TTC549 (cell line): ENCODE data around the gene FSIP1.

Experiments
- FAIRE-seq: peaks from 2 replicates; lab custom pipeline; 2012; peaks lifted over from hg19 to GRCh38; lab: Jason Lieb, UNC

The FSIP1 gene

DNA sequence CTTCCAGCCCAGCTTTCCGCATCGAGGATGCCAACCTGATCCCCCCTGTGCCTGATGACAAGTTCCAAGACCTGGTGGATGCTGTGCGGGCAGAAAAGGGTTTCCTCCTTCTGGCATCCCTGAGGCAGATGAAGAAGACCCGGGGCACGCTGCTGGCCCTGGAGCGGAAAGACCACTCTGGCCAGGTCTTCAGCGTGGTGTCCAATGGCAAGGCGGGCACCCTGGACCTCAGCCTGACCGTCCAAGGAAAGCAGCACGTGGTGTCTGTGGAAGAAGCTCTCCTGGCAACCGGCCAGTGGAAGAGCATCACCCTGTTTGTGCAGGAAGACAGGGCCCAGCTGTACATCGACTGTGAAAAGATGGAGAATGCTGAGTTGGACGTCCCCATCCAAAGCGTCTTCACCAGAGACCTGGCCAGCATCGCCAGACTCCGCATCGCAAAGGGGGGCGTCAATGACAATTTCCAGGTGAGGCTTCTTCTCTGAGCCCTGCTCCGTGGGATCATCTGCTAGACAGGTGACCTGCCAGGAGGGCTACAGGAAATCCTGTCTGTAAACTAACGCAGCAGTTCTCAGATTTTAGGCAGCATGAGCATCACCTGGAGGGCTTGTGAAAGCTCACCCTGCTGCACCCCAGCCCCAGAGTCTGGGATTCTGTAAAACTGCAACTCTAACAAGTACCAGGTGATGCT lies 200.2 kb downstream of the FSIP1 start:
- no peak for FAIRE-seq

DNA sequence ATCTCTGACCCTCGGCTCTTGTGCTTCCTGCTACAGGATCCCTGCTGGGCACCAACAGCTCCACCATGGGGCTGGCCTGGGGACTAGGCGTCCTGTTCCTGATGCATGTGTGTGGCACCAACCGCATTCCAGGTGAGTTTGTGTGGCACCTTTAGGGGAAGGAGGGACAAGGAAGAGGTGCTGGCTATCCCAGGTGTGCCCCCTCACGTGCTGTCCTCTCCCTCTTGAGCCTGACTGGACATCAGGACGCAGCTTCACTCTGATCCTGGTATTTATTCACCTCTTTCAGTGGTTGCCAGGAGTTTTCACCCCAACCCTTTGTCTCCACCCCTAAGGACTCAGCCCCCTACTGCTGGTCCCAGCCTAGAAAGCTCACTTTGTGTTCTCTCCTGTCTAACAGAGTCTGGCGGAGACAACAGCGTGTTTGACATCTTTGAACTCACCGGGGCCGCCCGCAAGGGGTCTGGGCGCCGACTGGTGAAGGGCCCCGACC lies 200.8 kb downstream of the FSIP1 start:
- no peak for FAIRE-seq

DNA sequence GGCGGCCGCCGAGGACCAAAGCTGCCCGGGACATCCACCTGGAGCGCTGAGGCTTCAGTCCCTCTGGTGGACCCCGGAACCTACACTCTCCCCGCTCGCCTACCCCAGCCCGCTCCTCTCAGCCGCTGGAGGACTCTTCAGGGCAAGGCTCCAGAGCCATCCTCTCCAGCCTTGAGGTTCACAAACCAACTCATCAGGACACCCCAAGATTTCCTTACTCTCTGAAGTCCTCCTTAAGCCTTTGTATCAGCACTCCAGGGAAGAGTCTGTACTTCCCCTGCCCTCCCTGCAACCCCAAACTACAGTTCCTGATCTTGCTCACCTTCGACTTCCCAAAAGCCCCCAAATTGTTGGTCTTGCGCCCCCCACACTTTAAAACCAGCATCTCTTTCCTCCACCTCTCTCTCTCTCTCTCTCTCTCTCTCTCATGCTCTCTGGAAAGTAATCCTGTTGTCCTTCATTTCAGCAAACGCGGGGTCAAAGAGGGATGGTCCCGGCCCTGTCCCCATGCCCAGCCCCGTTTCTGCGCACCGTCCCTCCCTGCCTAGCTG lies 201.3 kb downstream of the FSIP1 start:
- FAIRE-seq: no peak

DNA sequence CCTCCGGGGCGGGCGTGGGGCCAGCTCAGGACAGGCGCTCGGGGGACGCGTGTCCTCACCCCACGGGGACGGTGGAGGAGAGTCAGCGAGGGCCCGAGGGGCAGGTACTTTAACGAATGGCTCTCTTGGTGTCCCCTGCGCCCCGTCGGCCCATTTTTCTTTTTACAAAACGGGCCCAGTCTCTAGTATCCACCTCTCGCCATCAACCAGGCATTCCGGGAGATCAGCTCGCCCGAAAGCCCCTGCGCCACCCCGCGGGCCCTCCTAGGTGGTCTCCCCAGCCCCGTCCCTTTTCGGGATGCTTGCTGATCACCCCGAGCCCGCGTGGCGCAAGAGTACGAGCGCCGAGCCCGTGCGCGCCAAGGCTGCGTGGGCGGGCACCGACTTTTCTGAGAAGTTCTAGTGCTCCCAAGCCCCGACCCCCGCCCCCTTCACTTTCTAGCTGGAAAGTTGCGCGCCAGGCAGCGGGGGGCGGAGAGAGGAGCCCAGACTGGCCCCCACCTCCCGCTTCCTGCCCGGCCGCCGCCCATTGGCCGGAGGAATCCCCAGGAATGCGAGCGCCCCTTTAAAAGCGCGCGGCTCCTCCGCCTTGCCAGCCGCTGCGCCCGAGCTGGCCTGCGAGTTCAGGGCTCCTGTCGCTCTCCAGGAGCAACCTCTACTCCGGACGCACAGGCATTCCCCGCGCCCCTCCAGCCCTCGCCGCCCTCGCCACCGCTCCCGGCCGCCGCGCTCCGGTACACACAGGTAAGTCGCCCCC lies 202.0 kb downstream of the FSIP1 start, which contains the start of gene THBS1:
TSS of gene THBS1 (plus strand) at position 595 of the 757 bp plus-strand sequence. CDS start 779 bp downstream, outside the sequence.
- no peak for FAIRE-seq

- no peak for FAIRE-seq
These were observed 202.5 kb downstream of the FSIP1 start for GRCh38 chr15:39580117-39580484.

- FAIRE-seq: no peak
These were observed 203.0 kb downstream of the FSIP1 start for GRCh38 chr15:39579487-39580116.

DNA sequence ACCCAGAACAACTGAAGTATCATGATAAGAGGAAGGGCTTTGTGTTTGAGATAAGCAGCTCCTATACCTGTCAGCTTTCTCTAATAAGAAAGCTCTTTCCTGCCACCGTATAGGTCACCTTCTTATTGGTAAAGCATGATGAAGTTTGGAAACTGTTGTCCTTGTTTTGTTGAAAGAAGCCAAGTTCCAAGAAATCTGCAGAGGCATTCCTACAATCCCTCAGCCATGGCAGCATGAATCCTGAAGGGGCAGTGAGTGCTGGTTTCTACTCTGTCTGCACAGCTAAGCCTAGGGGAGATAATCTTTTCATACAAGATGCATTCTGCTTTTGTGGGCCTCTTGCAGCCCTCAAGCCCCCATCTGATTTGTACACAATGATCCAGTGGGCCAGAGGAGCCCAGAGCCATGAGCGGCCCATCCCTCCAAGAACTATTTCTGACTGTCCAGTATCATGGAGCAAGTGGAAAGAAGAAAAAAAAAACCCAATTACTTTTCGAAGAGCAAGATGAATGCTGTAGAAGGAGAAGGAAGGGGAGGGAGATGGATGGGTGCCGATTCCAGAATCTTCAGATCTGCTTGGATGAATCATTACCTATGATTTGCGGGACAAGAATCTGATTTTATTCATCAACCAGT lies 203.7 kb downstream of the FSIP1 start:
- FAIRE-seq: no peak

- FAIRE-seq: no peak
These were observed 207.5 kb downstream of the FSIP1 start for GRCh38 chr15:39575180-39575579.

GRCh38 chr15:39574427-39574826 lies 208.2 kb downstream of the FSIP1 start:
- no peak for FAIRE-seq

DNA sequence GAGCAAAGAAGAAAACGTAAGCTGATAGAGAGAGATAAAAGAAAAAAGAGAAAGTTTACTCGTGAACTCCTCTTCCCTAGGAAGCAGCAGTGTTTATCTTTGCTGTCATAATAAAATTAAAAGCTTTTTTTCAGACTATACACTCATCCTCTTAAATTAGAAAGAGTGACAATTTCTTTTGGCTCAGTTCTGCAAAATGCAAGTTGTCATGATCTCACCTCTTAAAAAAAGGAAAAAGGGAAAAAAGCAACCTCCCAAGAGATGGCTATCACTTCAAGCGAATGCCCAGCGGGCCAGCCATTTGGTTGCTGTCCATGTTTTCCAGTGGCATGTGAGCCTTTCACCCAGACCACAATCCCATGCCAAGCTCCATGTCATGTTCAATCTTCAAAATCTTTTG lies 208.8 kb downstream of the FSIP1 start:
- no peak for FAIRE-seq

GRCh38 chr15:39573287-39573686 lies 209.4 kb downstream of the FSIP1 start:
- FAIRE-seq: no peak

GRCh38 chr15:39565851-39566250 lies 216.8 kb downstream of the FSIP1 start:
- no peak for FAIRE-seq

DNA sequence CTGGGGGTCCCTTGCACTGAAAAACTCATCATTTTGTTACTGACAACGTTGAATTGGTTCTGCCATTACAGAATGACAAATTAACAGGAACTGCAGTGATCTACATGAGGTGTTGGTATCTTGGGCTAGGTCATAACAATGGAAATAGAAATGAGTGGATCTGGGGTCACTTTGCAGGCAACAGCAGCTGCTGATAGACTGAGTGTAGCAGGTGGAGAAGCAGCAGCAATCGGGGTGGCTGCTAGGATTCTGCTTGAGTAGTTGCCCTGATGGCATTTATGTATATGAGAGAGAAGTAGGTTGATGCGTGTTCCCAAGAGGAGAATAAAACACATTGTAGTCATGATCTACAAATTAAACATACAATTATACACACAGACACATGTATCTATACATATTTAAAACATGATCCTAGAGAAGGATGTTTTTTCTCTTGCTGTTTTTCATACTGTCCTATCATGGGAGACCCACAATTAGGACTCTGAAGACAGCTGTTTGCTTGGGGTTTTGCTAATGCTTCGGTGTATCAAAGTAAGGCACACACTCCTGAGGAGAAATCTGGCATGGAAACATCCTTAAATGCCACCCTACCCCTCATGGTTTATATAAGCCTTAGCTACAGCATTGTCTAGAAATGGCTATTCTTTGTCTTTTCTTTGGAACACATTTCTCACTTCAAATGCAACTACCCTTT lies 217.5 kb downstream of the FSIP1 start:
- FAIRE-seq: no peak

DNA sequence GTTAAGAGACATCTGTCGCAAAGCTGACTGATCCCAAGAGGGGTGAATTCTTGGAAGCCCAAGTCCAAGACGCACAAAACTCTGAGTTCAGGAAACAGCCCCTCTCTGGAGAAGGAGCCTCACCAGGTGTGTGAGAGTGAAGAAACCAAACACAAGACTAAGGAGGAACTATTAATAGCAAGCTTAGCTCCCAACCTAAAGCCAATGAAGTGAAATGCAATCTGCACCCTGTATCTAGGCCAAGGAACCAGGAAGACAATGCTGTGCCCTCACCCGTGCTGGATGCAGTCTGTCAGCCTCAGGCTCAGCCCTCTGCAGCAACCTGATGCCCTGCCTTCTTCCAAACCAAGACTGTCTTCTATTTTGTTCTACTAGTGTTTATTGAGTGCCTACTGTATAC lies 224.2 kb downstream of the FSIP1 start:
- FAIRE-seq: no peak

DNA sequence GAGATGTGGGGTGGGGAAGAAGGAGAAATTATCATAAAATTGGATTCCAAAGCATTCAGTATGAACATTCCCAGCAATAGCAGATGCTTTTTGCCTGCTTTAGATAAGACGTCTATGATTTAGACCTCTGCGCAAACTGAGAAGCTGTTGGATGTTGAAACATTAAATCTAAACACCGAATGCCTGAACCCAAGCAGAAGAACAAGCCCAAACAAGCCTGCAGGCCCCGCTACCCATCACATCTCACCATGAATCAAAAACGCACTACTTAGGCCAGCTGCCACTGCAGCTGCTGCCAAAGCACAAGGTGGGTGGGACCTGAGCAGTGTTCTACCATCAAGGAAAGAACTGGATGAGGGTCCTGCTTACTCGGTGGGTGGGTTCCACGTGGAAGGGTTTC lies 226.2 kb downstream of the FSIP1 start:
- FAIRE-seq: no peak

- no peak for FAIRE-seq
These were observed 226.8 kb downstream of the FSIP1 start for GRCh38 chr15:39555885-39556284.

- FAIRE-seq: no peak
These were observed 227.8 kb downstream of the FSIP1 start for GRCh38 chr15:39554746-39555387.

GRCh38 chr15:39553947-39554693 lies 228.5 kb downstream of the FSIP1 start:
- FAIRE-seq: no peak

GRCh38 chr15:39552556-39552955 lies 230.1 kb downstream of the FSIP1 start:
- FAIRE-seq: no peak

GRCh38 chr15:39551476-39551875 lies 231.2 kb downstream of the FSIP1 start:
- FAIRE-seq: no peak
